IPS-11a (cell line): ENCODE data around the gene RUNDC3A.
A peak's percentile ranks its signal among the peaks of the same experiment; 100 is the strongest.
"Not testable (repeated sequence)": the region's sequence is repeated elsewhere in the genome, so short reads cannot be mapped to it uniquely, and the experiment has no call there.

ENCODE experiments used
- H3K4me3 ChIP-seq: one replicate; pipeline ENCODE4 v1.5.1; 2013; ENCODE audit warnings: low read depth, low read length, control low read depth

The RUNDC3A gene

GRCh38 chr17:44343510-44344209, 35.3 kb downstream of the RUNDC3A start:
- no peak overlapping the region for H3K4me3 ChIP-seq

- H3K4me3 ChIP-seq, result peak within 1 kb of the TSS; percentile 75
These were observed 36.6 kb downstream of the RUNDC3A start, which contains the start of gene GRN for GRCh38 chr17:44344939-44345453. Gene GRN (plus strand): TSS chr17:44345302. CDS start chr17:44349165, 3,863 bp downstream.

GRCh38 chr17:44345454-44346026, 37.1 kb downstream of the RUNDC3A start:
- H3K4me3 ChIP-seq, result peak overlapping the region; percentile 75

- H3K4me3 ChIP-seq, result no peak overlapping the region
These were observed 37.9 kb downstream of the RUNDC3A start for GRCh38 chr17:44346064-44346844.

- H3K4me3 ChIP-seq, result not testable (repeated sequence)
These were observed 39.0 kb downstream of the RUNDC3A start for GRCh38 chr17:44347206-44348055.

GRCh38 chr17:44348234-44348987, 40.0 kb downstream of the RUNDC3A start:
- H3K4me3 ChIP-seq, result no peak overlapping the region

- no peak overlapping the region for H3K4me3 ChIP-seq
These were observed 40.6 kb downstream of the RUNDC3A start for GRCh38 chr17:44348988-44349364.

GRCh38 chr17:44349553-44350070, 41.2 kb downstream of the RUNDC3A start:
- H3K4me3 ChIP-seq, result no peak overlapping the region

GRCh38 chr17:44350733-44351226, 42.4 kb downstream of the RUNDC3A start:
- no peak overlapping the region for H3K4me3 ChIP-seq

- no peak overlapping the region for H3K4me3 ChIP-seq
These were observed 43.1 kb downstream of the RUNDC3A start for GRCh38 chr17:44351464-44351863.

GRCh38 chr17:44351961-44352827, 43.8 kb downstream of the RUNDC3A start:
- no peak overlapping the region for H3K4me3 ChIP-seq

- H3K4me3 ChIP-seq, result peak overlapping the region; percentile 10
These were observed 44.6 kb downstream of the RUNDC3A start for GRCh38 chr17:44352828-44353671.

- H3K4me3 ChIP-seq, result peak overlapping the region; percentile 33
These were observed 45.4 kb downstream of the RUNDC3A start for GRCh38 chr17:44353672-44354331.

GRCh38 chr17:44354582-44355561, 46.5 kb downstream of the RUNDC3A start:
- peak overlapping the region; percentile 4 for H3K4me3 ChIP-seq

- no peak overlapping the region for H3K4me3 ChIP-seq
These were observed 47.3 kb downstream of the RUNDC3A start for GRCh38 chr17:44355642-44356099.

- H3K4me3 ChIP-seq, result no peak overlapping the region
These were observed 47.8 kb downstream of the RUNDC3A start for GRCh38 chr17:44356241-44356640.
